MCF 10A (cell line): ENCODE data around the gene DSCAML1. TPM values are rescaled to one million over a fixed set of nuclear protein-coding genes. Genes with fewer than 3 reads are reported as not detected.
"Not testable (repeated sequence)": the region's sequence is repeated elsewhere in the genome, so short reads cannot be mapped to it uniquely, and the experiment has no call there.

Source experiments
- BruUV-seq: library from RNA; stranded (reverse); fragments of 400-500 nt; replicated peaks from 2 replicates; lab custom pipeline; 2021; lab: Mats Ljungman, UMichigan
- CTCF ChIA-PET: fragments of 300-600 bp; sonication (Branson Sonifier 250); formaldehyde crosslinking; extraction: SDS; loops from one replicate; lab custom pipeline; 2021; ENCODE audit warnings: antibody characterized with exemption, inconsistent platforms; lab: Yijun Ruan, JAX
- POLR2A ChIA-PET: fragments of 300-600, 350-650 bp; sonication (Branson Sonifier 250); formaldehyde crosslinking; extraction: SDS; loops from one replicate; lab custom pipeline; 2020; ENCODE audit warnings: antibody characterized with exemption, inconsistent platforms; lab: Yijun Ruan, JAX
- DNase-seq: peaks from one replicate; pipeline ENCODE4 v3.0.0-alpha.2; 2018; ENCODE audit not compliant: unreplicated experiment
- H3K27ac Mint-ChIP-seq: one replicate; pipeline ENCODE4 v1.8.0; 2022; ENCODE audit warnings: mild to moderate bottlenecking, low read depth, mixed read lengths; ENCODE audit not compliant: unreplicated experiment
- H3K27me3 Mint-ChIP-seq: one replicate; pipeline ENCODE4 v1.8.0; 2022; ENCODE audit warnings: mixed read lengths; ENCODE audit not compliant: insufficient read depth, unreplicated experiment
- H3K36me3 Mint-ChIP-seq: one replicate; pipeline ENCODE4 v1.8.0; 2022; ENCODE audit warnings: mild to moderate bottlenecking, moderate library complexity, mixed read lengths; ENCODE audit not compliant: insufficient read depth, unreplicated experiment
- H3K4me1 Mint-ChIP-seq: one replicate; pipeline ENCODE4 v1.8.0; 2022; ENCODE audit warnings: mixed read lengths; ENCODE audit not compliant: insufficient read depth, unreplicated experiment
- H3K4me3 Mint-ChIP-seq: one replicate; pipeline ENCODE4 v1.8.0; 2022; ENCODE audit warnings: mild to moderate bottlenecking, moderate library complexity, mixed read lengths; ENCODE audit not compliant: unreplicated experiment
- H3K9me3 Mint-ChIP-seq: one replicate; pipeline ENCODE4 v1.8.0; 2022; ENCODE audit warnings: mixed read lengths; ENCODE audit not compliant: unreplicated experiment
- intact Hi-C: fragments of 100-400 bp; cut with micrococcal nuclease; formaldehyde crosslinking; loops from 2 replicates; pipeline ENCODE4 v1.14.1; 2022
- total RNA-seq: library from RNA; stranded (reverse); gene quantifications from 2 replicates; pipeline ENCODE4 v1.2.3, GENCODE V29; 2022
- TF ChIP-seq, protein P1 (sequence below): fragments of 200-600 bp; IDR thresholded peaks from one replicate; pipeline ENCODE4 v1.8.0; 2022; ENCODE audit warnings: antibody characterized with exemption, mild to moderate bottlenecking; ENCODE audit not compliant: unreplicated experiment

DSCAML1 gene
- total RNA-seq, 1 experiment from 2014 or later: not detected

DNA sequence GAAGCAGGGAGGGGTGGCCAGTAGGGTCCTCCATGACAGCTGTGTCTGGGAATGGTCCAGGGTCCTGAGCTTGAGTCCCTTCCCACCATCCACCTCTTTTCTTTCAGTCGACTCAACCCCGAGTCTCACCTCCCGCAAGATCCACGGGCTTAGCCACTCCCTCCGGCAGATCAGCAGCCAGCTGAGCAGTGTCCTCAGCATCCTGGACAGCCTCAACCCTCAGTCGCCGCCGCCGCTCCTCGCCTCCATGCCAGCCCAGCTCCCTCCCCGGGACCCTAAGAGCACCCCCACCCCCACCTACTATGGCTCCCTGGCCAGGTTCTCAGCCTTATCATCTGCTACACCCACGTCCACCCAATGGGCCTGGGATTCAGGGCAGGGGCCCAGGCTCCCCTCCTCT is 387.5 kb downstream of the DSCAML1 start:
- intact Hi-C loops: no loop called here

DNA sequence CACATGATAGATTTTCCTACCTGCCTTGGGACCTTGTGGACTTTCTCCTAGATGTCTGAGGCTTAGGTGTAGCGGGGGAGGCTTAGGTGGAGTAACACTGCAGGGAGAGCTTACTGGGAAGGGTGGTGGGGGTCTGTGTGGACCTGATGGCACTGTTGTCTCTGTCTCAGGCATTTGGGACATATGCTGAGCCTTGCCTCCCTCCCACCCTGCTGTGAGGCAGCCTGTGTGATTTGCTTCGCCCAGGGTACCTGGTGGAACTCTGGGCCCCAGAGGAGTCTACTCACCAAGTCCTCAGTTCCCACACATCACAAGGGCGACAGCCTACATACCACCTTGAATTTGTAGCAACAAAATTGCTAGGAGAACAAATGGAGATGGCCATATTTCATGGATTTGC is 388.7 kb downstream of the DSCAML1 start:
- TF ChIP-seq, protein P1, sequence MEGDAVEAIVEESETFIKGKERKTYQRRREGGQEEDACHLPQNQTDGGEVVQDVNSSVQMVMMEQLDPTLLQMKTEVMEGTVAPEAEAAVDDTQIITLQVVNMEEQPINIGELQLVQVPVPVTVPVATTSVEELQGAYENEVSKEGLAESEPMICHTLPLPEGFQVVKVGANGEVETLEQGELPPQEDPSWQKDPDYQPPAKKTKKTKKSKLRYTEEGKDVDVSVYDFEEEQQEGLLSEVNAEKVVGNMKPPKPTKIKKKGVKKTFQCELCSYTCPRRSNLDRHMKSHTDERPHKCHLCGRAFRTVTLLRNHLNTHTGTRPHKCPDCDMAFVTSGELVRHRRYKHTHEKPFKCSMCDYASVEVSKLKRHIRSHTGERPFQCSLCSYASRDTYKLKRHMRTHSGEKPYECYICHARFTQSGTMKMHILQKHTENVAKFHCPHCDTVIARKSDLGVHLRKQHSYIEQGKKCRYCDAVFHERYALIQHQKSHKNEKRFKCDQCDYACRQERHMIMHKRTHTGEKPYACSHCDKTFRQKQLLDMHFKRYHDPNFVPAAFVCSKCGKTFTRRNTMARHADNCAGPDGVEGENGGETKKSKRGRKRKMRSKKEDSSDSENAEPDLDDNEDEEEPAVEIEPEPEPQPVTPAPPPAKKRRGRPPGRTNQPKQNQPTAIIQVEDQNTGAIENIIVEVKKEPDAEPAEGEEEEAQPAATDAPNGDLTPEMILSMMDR: no peak
- no peak overlapping the region for H3K4me3 Mint-ChIP-seq
- DNase-seq: no peak
- no peaks in the 10 kb centered on the region for H3K27me3 Mint-ChIP-seq
- ChIA-PET POLR2A (no interaction called here), CTCF (interaction anchor here (1.9 kb wide), 1 partner anchor 18 kb away, joined by 9 read pairs; no protein-coding TSS in a partner anchor)
- BruUV-seq: no TSS peak
- H3K4me1 Mint-ChIP-seq: no peaks in the 10 kb centered on the region
- no peak overlapping the region for H3K27ac Mint-ChIP-seq
- intact Hi-C loops: no loop called here
- peaks cover 8% of the 10 kb centered on the region for H3K9me3 Mint-ChIP-seq
- peaks cover 52% of the 10 kb centered on the region for H3K36me3 Mint-ChIP-seq

More for the DNA sequence above, 387.5 kb downstream of the DSCAML1 start:
- no peak overlapping the region for H3K4me3 Mint-ChIP-seq
- ChIA-PET CTCF (interaction anchor here (0.5 to 1.9 kb wide), 2 partner anchors 17 to 61 kb away, joined by 3 to 9 read pairs; no protein-coding TSS in a partner anchor), POLR2A (interaction anchor here (0.6 kb wide), 1 partner anchor 115 kb away, joined by 3 read pairs; no protein-coding TSS in a partner anchor)
- DNase-seq: no peak
- H3K36me3 Mint-ChIP-seq: peaks cover 42% of the 10 kb centered on the region
- no peaks in the 10 kb centered on the region for H3K4me1 Mint-ChIP-seq
- H3K27ac Mint-ChIP-seq: no peak overlapping the region
- no peaks in the 10 kb centered on the region for H3K9me3 Mint-ChIP-seq
- no TSS peak for BruUV-seq
- TF ChIP-seq, protein P1: no peak
- no peaks in the 10 kb centered on the region for H3K27me3 Mint-ChIP-seq

DNA sequence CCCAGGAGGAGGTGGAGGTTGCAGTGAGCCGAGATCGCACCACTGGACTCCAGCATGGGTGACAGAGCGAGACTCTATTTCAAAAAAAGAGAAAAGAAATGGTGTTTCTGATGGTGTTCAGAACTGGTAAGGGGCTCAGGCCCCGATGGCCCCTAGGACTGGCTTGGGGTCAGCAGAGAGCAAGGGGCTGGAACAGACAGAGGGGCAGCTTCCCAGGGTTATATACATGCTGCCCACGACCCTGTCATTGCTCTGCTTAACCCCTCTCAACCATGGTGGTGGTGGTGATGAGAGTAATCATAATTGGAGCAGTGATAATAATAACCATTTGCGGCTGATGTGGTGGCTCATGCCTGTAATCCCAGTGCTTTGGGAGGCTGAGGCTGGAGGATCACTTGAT is 390.0 kb downstream of the DSCAML1 start:
- BruUV-seq: no TSS peak
- CTCF ChIA-PET: interaction anchor here (0.7 kb wide), 1 partner anchor 91 kb away, joined by 3 read pairs; the partner anchor contains the start of gene BACE1
- no peaks in the 10 kb centered on the region for H3K27me3 Mint-ChIP-seq
- POLR2A ChIA-PET: no interaction called here
- H3K36me3 Mint-ChIP-seq: peaks cover 64% of the 10 kb centered on the region
- no peaks in the 10 kb centered on the region for H3K4me1 Mint-ChIP-seq
- H3K9me3 Mint-ChIP-seq: peaks cover 15% of the 10 kb centered on the region
- TF ChIP-seq, protein P1: no peak
- intact Hi-C loops: no loop called here
- no peak for DNase-seq
- no peak overlapping the region for H3K4me3 Mint-ChIP-seq
- H3K27ac Mint-ChIP-seq: no peak overlapping the region

DNA sequence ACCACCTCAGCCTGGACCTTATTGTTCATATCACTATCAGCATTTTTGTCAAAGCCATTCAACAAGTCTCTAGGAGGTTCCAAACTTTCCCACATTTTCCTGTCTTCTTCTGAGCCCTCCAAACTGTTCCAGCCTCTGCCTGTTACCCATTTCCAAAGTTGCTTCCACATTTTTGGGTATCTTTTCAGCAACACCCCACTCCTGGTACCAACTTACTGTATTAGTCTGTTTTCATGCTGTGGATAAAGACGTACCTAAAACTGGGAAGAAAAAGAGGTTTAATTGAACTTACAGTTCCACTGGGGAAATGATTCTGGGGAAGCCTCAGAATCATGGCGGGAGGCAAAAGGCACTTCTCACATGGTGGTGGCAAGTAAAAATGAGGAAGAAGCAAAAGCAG is 391.1 kb downstream of the DSCAML1 start:
- intact Hi-C loops, BruUV-seq, DNase-seq, H3K4me3 Mint-ChIP-seq, POLR2A ChIA-PET, H3K4me1 Mint-ChIP-seq, H3K27me3 Mint-ChIP-seq, H3K27ac Mint-ChIP-seq: not testable (repeated sequence)
- H3K9me3 Mint-ChIP-seq: peaks cover 15% of the 10 kb centered on the region
- CTCF ChIA-PET: interaction anchor here (0.6 kb wide), 1 partner anchor 450 kb away, joined by 3 read pairs; no protein-coding TSS in a partner anchor
- H3K36me3 Mint-ChIP-seq: peaks cover 68% of the 10 kb centered on the region

DNA sequence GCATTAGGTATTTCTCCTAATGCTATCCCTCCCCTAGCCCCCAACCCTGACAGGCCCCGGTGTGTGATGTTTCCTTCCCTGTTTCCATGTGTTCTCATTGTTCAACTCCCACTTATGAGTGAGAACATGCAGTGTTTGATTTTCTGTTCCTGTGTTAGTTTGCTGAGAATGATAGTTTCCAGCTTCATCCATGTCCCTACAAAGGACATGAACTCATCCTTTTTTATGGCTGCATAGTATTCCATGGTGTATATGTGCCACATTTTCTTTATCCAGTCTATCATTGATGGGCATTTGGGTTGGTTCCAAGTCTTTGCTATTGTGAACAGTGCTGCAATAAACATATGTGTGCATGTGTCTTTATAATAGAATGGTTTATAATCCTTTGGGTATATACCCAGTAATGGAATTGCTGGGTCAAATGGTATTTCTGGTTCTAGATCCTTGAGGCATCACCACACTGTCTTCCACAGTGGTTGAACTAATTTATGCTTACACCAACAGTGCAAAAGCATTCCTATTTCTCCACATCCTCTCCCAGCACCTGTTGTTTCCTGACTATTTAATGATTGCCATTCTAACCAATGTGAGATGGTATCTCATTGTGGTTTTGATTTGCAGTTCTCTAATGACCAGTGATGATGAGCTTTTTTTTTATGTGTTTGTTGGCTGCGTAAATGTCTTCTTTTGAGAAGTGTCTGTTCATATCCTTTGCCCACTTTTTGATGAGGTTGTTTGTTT is 397.7 kb downstream of the DSCAML1 start:
- BruUV-seq, H3K27me3 Mint-ChIP-seq, H3K27ac Mint-ChIP-seq, H3K4me1 Mint-ChIP-seq, H3K4me3 Mint-ChIP-seq, DNase-seq, intact Hi-C loops, POLR2A ChIA-PET: not testable (repeated sequence)
- Mint-ChIP-seq H3K36me3 (peaks cover 67% of the 10 kb centered on the region), H3K9me3 (peaks cover 15% of the 10 kb centered on the region)
- CTCF ChIA-PET: interaction anchor here (0.8 kb wide), 3 partner anchors 27 to 407 kb away, joined by 3 read pairs; no protein-coding TSS in a partner anchor

DNA sequence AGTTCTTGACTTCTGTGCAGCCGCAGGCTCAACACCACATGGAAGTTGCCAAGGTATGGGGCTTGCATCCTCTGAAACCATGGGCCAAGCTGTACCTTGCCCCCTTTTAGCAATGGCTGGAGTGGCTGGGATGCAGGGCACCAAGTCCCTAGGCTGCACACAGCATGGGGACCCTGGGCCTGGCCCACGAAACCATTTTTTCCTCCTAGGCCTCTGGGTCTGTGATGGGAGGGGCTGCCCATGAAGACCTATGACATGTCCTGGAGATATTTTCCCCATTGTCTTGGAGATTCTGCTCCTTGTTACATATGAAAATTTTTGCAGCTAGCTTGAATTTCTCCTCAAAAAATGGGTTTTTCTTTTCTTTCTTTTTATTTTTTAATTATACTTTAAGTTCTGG is 398.4 kb downstream of the DSCAML1 start:
- BruUV-seq, H3K4me3 Mint-ChIP-seq, H3K27ac Mint-ChIP-seq, H3K4me1 Mint-ChIP-seq, DNase-seq, POLR2A ChIA-PET, H3K27me3 Mint-ChIP-seq, intact Hi-C loops: not testable (repeated sequence)
- CTCF ChIA-PET: interaction anchor here (0.8 to 1.1 kb wide), 3 partner anchors 11 to 407 kb away, joined by 3 to 4 read pairs (median 3); no protein-coding TSS in a partner anchor
- Mint-ChIP-seq H3K9me3 (peaks cover 10% of the 10 kb centered on the region), H3K36me3 (peaks cover 68% of the 10 kb centered on the region)
